Activated CD4-positive, alpha-beta T cell treated with anti-CD3 and anti-CD28 coated beads, Interleukin-2, Interleukin-4, amounts not matched to agents 100 ng/mL and 50 ng/mL, durations not matched to agents 16 hours and 8 hours (primary cell): ENCODE measurements around the gene TNRC18.
"Not testable (repeated sequence)": the region's sequence is repeated elsewhere in the genome, so short reads cannot be mapped to it uniquely, and the experiment has no call there.

ENCODE experiments used
- DNase-seq: peaks from one replicate; pipeline ENCODE4 v3.0.0-alpha.2; 2020; ENCODE audit warnings: low spot score

TNRC18 gene

DNA sequence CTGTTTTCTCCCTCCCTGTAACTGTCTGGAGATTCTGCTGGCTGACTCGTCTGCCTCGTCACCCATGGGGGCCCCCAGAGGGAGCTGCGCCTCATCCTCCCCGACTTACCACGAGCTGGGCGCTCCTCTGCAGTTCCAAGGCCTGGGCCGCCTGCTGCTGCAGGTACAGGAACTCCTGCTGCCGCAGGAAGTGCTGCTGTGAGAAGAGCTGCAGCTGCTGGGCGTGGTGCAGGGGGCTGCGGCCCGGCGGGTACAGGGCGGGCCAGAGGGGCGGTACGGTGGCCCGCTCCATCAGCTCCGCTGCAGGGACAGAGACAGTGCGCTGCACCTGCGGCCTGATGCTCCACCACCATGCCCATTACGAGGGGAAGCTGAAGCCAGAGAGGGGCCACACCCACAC, 47.7 kb downstream of the TNRC18 start:
- no peak for DNase-seq

DNA sequence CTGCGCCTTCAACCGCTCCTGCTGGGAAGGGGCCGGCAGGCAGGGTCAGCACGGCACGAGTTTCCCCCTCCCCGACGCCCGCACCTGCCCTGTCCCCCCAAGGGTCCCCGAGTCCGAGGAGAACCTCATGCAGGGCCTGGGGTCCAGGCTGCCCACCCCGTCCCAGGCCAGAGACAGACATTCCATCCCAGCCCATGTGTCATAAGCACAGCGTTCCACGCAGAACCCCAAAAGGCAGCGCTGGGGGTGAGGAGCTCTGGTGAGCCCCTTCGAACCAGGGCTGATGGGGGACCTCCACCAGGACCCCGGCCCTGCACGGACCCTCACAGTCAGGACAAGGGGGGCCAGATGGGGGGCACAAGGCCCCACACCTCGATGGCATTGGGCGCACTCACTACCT, 49.2 kb downstream of the TNRC18 start:
- no peak for DNase-seq

GRCh38 chr7:5373300-5373699, 50.3 kb downstream of the TNRC18 start:
- no peak for DNase-seq

DNA sequence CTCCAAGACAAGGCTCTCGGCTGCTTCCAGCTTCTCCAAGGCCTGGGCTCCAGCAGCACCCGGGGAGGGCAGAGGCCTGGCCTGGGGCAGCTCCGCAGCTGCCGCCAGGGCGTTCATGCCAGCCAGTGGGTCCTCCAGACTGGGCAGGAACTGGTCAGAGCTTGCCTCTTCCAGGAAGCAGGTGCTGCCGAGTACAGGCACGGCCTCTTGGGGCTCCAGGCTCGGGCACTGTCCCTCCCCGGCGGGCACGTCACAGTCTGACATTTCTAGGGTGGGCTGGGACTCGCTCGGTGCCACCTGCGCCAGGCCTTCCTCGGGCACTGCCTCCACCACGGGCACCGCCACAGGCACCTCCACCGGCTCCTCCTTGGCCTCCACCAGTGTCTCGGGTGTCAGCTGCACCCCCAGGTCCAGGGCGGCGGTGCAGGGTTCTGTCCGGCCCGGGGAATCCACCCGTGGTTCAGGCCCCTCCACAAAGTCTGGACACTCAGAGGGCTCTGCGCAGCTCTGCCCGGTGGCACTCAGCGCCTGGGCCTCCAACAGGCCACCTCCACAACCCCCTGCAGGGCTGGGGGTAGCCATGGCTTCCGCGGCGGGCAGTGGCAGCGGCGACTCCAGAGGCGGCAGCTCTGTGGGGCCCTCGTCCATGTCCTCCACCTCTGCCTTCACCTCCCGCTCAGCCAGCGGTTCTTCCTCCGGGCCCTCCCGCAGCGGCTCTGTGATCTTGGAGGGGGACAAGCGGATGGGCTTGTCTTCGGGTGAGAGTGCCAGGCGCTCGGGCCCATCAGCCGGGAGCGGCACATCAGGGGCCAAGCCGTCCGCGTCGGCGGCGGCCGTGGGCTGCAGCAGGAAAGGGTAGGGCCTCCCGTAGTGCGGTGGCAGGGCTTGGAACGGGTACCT, 52.9 kb downstream of the TNRC18 start:
- no peak for DNase-seq

GRCh38 chr7:5367661-5368060, 56.0 kb downstream of the TNRC18 start:
- no peak for DNase-seq

GRCh38 chr7:5365976-5366625, 57.5 kb downstream of the TNRC18 start:
- peak; percentile 73 for DNase-seq

DNA sequence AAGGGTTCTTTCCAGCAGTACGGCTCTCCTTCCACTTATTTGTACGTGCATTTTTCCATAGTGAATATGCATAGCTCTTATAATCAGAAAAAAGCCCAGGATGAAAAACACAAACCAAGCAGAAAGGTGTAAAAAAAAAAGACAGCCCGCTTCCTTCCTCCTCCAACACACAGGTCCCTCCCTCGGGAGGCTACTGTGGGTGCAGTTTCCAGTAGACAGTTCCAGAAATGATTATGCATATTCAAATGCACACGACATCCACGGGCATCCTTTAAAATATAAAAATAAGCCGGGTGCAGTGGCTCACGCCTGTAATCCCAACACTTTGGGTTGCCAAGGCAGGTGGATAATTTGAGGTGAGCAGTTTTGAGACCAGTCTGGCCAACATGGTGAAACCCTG, 59.9 kb downstream of the TNRC18 start:
- peak; percentile 51 for DNase-seq

GRCh38 chr7:5362466-5362865, 61.2 kb downstream of the TNRC18 start:
- no peak for DNase-seq

DNA sequence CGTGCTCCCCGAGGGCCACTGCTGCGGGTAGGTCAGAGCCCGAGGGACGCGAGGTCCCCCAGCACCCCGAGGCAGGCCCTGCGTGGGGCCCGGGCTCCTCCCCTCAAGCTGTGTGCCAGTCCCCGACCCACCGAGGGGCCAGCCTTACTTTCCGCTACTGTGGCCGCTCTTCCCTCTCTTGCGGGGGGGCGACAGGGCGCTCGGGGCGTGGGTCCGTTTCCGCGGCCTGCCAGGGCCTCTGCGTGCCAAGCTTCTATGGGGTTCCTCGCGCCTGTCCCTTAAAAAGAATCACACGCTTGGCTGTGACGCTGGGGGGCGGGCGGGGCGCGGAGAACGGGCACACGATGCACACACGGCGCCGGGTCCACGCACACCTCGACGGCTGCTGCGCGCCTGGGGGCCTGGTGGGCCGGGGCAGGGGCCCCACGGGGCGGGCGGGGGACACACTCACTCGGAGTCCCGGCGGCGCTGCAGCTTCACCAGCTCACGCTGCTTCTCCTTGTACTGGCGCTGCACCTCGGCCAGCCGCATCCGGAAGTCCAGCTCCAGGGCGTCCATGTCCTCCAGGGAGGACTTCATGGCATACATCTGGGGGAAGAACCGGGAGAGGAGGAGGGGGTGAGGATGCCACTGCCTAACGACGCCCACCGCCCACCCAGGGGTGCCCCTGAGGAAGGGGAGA, 62.0 kb downstream of the TNRC18 start:
- DNase-seq, result no peak

DNA sequence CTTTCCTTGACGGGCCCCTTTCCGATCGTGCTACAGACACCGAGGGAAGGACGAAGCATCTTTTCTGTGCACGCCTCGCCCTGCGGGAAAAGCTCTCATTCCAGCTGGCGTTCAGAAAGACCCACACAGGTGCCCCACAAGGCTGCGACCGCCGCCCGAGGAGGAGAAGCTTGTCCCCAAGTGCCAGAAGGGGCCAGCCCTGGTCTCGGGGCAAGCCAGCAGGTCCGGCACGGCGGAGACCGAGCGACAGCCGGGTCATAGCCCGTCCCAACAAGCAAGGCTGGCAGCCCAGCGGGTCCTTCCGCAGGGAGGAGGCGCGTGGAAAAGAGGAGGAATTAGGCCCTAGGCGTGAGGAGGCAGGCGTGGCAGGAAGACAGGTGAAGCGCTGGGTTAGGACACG, 62.7 kb downstream of the TNRC18 start:
- DNase-seq, result no peak

GRCh38 chr7:5360451-5360850, 63.2 kb downstream of the TNRC18 start:
- no peak for DNase-seq

- not testable (repeated sequence) for DNase-seq
These were observed 63.6 kb downstream of the TNRC18 start for GRCh38 chr7:5360021-5360420.

DNA sequence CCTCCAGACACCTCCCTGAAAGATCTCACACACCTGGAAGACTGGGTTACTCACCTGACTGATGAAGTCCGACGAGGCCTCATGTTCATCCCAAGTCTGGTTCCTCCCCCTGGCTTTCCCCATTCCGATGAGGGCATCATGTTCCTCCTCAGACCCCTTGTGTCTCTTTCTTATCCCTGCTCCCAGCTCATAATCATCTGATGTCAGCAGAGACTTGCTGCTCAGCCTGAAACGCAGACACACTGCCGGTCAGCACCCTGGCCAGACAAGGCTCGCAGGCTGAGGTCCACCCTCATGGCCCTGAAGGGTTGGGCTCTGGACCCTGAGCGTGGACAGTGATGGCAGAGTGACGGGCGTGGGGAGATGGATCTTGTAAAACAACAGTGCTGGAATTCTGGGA, 64.3 kb downstream of the TNRC18 start:
- no peak for DNase-seq

DNA sequence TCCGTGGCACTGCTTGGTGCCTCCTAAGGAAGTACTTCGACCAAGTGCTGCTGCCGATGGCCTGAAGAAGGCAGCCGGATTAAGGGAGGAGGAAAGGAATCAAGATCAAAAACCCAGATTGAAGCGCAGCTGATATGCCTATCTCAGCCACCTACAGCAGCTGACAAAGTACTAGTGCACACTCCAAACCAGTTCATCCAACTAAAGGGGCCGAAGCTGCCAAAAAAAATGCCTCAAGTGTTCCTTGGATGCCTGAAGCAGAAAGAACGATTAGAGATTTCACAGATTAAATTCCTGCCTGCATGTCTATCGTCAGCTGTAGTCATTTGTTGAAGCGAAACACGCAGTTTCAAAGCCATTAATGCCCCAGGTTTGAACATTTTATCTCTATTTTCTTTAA, 65.7 kb downstream of the TNRC18 start:
- DNase-seq, result no peak

GRCh38 chr7:5356751-5357119, 66.9 kb downstream of the TNRC18 start:
- DNase-seq, result no peak

DNA sequence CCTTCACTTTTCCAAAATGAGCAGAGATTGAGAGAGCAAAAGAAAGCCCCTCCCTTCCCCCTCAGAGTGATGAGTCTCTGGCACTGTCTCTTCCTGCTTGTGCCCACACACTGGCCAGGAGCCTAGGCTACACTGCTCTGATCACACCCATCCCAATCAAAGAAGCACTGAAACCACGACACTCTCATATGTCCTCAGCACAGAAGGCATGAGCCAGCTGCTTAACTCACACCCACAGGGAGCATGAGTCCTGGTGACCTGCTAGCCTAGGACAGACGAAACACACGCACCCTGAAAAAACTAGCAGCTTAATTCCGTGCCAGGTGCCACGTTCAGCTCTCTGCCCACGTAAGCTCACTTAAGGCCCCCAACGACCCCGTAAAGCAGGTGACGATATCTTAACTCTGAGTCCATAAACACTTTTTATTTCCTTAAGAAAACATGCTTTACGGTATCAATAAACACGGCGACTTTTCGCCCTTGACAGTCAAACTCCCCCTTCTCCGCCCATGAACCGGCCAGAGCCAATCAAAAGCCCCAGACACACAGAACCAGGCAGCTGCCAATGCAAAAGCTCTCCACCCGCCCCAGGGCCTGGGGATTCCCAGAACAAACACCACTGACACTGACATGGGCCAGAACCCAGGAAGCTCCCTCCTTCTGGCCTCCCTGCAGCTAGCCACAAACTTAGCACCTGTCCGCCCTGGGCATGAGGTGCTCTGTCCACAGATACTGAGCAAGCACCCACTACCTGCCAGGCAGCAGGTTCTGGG, 69.0 kb downstream of the TNRC18 start:
- DNase-seq, result no peak

DNA sequence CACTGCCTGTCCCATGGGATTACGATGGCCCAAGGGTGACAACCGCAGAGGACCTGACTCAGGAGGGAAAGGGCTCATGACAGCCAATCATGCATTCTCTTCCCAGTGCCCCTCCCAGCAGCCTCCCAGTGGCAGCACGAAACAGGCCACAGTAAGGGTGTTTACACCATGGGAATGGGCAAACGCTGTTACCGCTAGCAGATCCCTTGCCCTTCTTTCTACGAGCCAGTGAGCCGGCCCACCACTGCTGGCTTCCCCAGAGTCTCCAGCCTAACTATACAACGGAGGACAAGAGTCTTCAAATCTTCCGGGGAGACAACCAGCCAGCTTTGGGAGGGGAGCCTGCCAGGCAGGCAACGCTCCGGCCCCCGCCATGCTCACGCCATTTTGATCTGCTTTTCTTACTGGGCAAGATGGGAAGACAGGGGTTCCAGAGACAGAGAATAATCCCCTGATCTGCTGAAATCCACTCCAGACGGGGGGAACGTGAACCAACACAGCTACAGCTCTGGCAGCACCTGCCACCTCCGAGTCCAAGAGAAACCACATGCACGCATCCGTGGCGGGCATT, 71.1 kb downstream of the TNRC18 start:
- no peak for DNase-seq

DNA sequence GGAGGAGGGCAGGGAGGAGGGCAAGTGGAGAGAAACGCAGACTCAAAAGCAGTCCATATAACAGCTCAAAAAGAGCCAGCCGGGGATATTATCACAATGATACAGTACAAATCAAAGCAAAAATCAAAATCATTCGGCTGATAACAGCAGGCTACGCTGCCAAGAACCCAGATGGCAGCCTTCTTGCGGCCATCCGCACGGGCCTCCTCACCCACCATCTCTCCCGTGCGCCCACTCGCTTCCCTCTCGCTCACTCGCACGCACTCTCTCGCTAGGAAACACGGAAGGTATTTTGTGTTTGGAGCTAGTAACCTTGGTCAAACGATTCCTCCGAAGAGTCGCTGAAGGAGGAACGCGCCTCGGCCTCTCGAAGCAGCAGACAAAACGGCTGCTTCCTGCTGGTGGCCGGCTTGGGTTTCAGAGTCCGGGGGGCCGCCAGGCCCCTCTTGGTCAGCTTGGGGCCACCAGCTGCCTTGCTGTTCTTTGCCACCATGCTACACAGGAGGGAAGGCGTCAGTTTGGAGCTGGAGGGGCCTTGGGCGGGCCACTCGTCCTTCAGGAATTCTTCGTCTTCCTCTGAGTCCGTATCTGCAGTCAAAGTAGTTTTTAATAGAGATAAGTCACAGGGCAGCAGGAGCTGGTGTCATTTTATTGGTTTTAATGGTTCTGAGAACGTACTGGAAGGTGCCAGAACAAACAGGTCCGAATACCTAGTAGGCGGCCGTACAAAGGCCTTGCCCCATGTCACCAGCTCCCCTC, 71.9 kb downstream of the TNRC18 start:
- no peak for DNase-seq

GRCh38 chr7:5350600-5351385, 72.8 kb downstream of the TNRC18 start:
- no peak for DNase-seq

DNA sequence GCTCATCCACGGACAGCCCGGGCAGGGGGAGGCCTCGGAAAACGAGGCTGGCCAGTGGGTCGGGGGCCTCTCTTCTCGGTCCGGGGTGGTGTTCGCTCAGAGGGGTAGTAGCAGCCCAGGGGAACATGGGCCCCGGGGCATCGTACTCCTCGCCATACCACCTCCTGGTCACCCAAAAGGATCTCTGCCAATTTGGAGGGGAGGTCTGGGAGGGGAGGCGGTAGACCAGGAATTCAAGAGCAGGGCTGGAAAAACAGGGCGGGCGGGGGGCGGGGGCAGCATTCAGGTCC, 73.5 kb downstream of the TNRC18 start:
- DNase-seq, result no peak
